SK-N-SH (cell line): ENCODE measurements around the gene ARHGAP10. TPM values are rescaled to one million over a fixed set of nuclear protein-coding genes. Genes with fewer than 3 reads are reported as not detected.

Experiments
- CTCF ChIA-PET: fragments of 300-600, 350-600 bp; formaldehyde crosslinking; extraction: SDS; loops from one replicate; lab custom pipeline; 2021; lab: Yijun Ruan, JAX
- POLR2A ChIA-PET: fragments of 350-600 bp; sonication (Branson Sonifier 250); formaldehyde crosslinking; extraction: SDS; loops from one replicate; lab custom pipeline; 2020; ENCODE audit warnings: antibody characterized with exemption, inconsistent platforms; lab: Yijun Ruan, JAX
- DNase-seq: peaks from one replicate; pipeline ENCODE4 v3.0.0; 2012
- H2AFZ ChIP-seq: fragments of 200-600 bp; sonication (generic); 2 replicates; pipeline ENCODE4 v1.8.1; 2016; ENCODE audit warnings: antibody characterized with exemption, mild to moderate bottlenecking, low read depth
- H3F3A ChIP-seq: fragments of 200-600 bp; sonication (generic); replicated peaks from 2 replicates; pipeline ENCODE3; 2016; ENCODE audit warnings: antibody characterized with exemption, mild to moderate bottlenecking; ENCODE audit not compliant: insufficient read depth
- H3K27ac ChIP-seq, 2 experiments: fragments of 200-500 bp in 1 of 2; fragments of 200-600 bp in 1 of 2; sonication (Bioruptor generic) in 1 of 2; sonication (generic), shearing (Covaris generic) in 1 of 2; 2 replicates each; pipeline versions ENCODE4 v1.5.1 to v1.6.1; 2014 to 2016; ENCODE audit warnings: low read depth in 2 of 2, inconsistent platforms in 1 of 2, low read length in 1 of 2, mild to moderate bottlenecking in 1 of 2, mixed read lengths in 1 of 2
- H3K27me3 ChIP-seq: fragments of 200-600 bp; sonication (generic), shearing (Covaris generic); 2 replicates; pipeline ENCODE4 v1.6.1; 2016; ENCODE audit warnings: mixed run types; ENCODE audit not compliant: insufficient read depth
- H3K36me3 ChIP-seq, 2 experiments: fragments of 200-500 bp in 1 of 2; fragments of 200-600 bp in 1 of 2; sonication (Bioruptor generic) in 1 of 2; sonication (generic) in 1 of 2; replicated peaks in 1 of 2; 2 replicates each; pipeline versions ENCODE3 to v1.5.1; 2014 to 2016; ENCODE audit warnings: low read length in 1 of 2, mild to moderate bottlenecking in 1 of 2; ENCODE audit not compliant: insufficient read depth in 2 of 2, control insufficient read depth in 1 of 2
- H3K4me1 ChIP-seq, 2 experiments: fragments of 200-500 bp in 1 of 2; fragments of 200-600 bp in 1 of 2; sonication (Bioruptor generic) in 1 of 2; sonication (generic), shearing (Covaris generic) in 1 of 2; 2 replicates each; pipeline versions ENCODE4 v1.5.1 to v1.6.1; 2014 to 2016; ENCODE audit warnings: low read depth in 1 of 2, low read length in 1 of 2, mixed run types in 1 of 2; ENCODE audit not compliant: insufficient read depth in 2 of 2, control insufficient read depth in 1 of 2
- H3K4me2 ChIP-seq: fragments of 200-600 bp; sonication (generic), shearing (Covaris generic); 2 replicates; pipeline ENCODE4 v1.6.1; 2017; ENCODE audit warnings: mixed run types
- H3K4me3 ChIP-seq, 2 experiments: fragments of 200-500 bp in 1 of 2; fragments of 200-600 bp in 1 of 2; sonication (Bioruptor generic) in 1 of 2; sonication (generic), shearing (Covaris generic) in 1 of 2; 2 replicates each; pipeline versions ENCODE4 v1.5.1 to v1.8.1; 2014 to 2016; ENCODE audit warnings: low read depth in 2 of 2, inconsistent platforms in 1 of 2, low read length in 1 of 2, mild to moderate bottlenecking in 1 of 2, mixed read lengths in 1 of 2, moderate library complexity in 1 of 2
- H3K79me2 ChIP-seq: fragments of 200-600 bp; sonication (generic); 2 replicates; pipeline ENCODE4 v1.8.1; 2017; ENCODE audit warnings: mild to moderate bottlenecking; ENCODE audit not compliant: insufficient read depth
- H3K9ac ChIP-seq: fragments of 200-600 bp; sonication (generic); 2 replicates; pipeline ENCODE4 v1.6.1; 2017; ENCODE audit warnings: mixed run types
- H3K9me2 ChIP-seq: fragments of 200-600 bp; sonication (generic); 2 replicates; pipeline ENCODE4 v1.6.1; 2017; ENCODE audit warnings: mixed run types
- H3K9me3 ChIP-seq: fragments of 200-600 bp; sonication (generic); 2 replicates; pipeline ENCODE4 v1.6.1; 2017; ENCODE audit warnings: mixed run types, mild to moderate bottlenecking, moderate library complexity
- H4K20me1 ChIP-seq: fragments of 200-600 bp; sonication (generic); 2 replicates; pipeline ENCODE4 v1.6.1; 2017; ENCODE audit warnings: mild to moderate bottlenecking, mixed run types; ENCODE audit not compliant: insufficient read depth
- FOXJ3 ChIP-seq: sonication (generic); formaldehyde crosslinking; IDR thresholded peaks from 2 replicates; pipeline ENCODE4 v1.5.1; 2020; ENCODE audit warnings: mild to moderate bottlenecking, missing genetic modification reagents
- JUND ChIP-seq: IDR thresholded peaks from 2 replicates; pipeline ENCODE4 v1.4.0; 2012
- NFIC ChIP-seq: IDR thresholded peaks from 2 replicates; pipeline ENCODE4 v1.4.0; 2012; ENCODE audit warnings: borderline replicate concordance
- NRF1 ChIP-seq: IDR thresholded peaks from 2 replicates; pipeline ENCODE4 v1.6.1; 2012; ENCODE audit warnings: low read depth, mild to moderate bottlenecking, low read length
- RXRA ChIP-seq: IDR thresholded peaks from 2 replicates; pipeline ENCODE4 v1.4.0; 2012; ENCODE audit warnings: low read depth, mild to moderate bottlenecking, borderline replicate concordance
- SIN3A ChIP-seq: IDR thresholded peaks from 2 replicates; pipeline ENCODE4 v1.6.1; 2012; ENCODE audit warnings: low read depth, mild to moderate bottlenecking, low read length, moderate library complexity, borderline replicate concordance
- TAF1 ChIP-seq: IDR thresholded peaks from 2 replicates; pipeline ENCODE4 v1.6.1; 2012; ENCODE audit warnings: low read depth, mild to moderate bottlenecking, low read length, moderate library complexity, borderline replicate concordance
- TEAD4 ChIP-seq: IDR thresholded peaks from 2 replicates; pipeline ENCODE4 v1.4.0; 2012; ENCODE audit warnings: mild to moderate bottlenecking, borderline replicate concordance; ENCODE audit not compliant: insufficient read depth
- WGBS: methylation state at CpG from one replicate; pipeline ENCODE4 v1.1.6; 2017; ENCODE audit warnings: low lambda C conversion rate; 5-methylcytosine and 5-hydroxymethylcytosine counted together
- polyA plus RNA-seq, 3 experiments: library from polyadenylated mRNA; depleted of rRNA; stranded (reverse); fragments of >200 nt; gene quantifications; 2 replicates each; pipeline ENCODE4 v1.2.3, GENCODE V29; 2012
- TF ChIP-seq, protein P1 (sequence below): IDR thresholded peaks from 2 replicates; pipeline ENCODE4 v1.4.0; 2012; ENCODE audit warnings: low read depth, borderline replicate concordance
- TF ChIP-seq, protein P2 (sequence below): IDR thresholded peaks from 2 replicates; pipeline ENCODE4 v1.4.0; 2012; ENCODE audit warnings: low read depth

ARHGAP10 gene
- polyA plus RNA-seq, 1 of the 3 experiments (the other 2 are of a cell fraction): 15.1 TPM

DNA sequence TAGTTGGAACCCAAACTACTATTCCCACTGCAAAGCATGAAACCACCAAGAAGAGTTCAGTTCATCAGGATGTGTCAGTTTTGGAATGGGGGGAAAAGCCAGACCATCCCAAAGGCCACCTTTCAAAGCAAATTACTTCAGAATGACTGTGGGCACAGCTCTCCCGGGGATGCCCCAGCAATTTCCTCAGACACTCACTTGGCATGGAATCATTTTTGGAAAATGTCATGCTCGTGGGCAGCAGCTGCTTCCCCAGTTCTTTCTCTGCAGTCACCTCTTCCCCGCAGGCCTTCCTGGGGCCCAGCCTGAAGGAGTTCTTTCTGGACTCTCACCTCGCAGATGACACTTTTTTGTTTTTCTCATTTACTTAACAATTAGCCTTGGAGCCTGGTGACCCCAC lies 360.0 kb downstream of the ARHGAP10 start:
- Histone ChIP-seq H4K20me1 (no peaks in the 10 kb centered on the region), H3K36me3 (no peaks in the 10 kb centered on the region), H3F3A (no peaks in the 10 kb centered on the region), H3K4me2 (no peak overlapping the region), H2AFZ (no peak overlapping the region), H3K9ac (no peak overlapping the region), H3K9me2 (no peaks in the 10 kb centered on the region), H3K4me1 (peaks cover 0 to 5% of the 10 kb centered on the region in 2 experiments; a peak in 1 of 4 replicates)
- POLR2A ChIA-PET: no interaction called here
- WGBS: 92% methylated on average over 4 of the region's 4 CpGs
- TF ChIP-seq TEAD4: no peak
- TF ChIP-seq, all 33 proteins: peak for 0
- Histone ChIP-seq H3K4me3 (no peak overlapping the region), H3K27ac (no peak overlapping the region), H3K27me3 (no peaks in the 10 kb centered on the region), H3K9me3 (no peaks in the 10 kb centered on the region), H3K79me2 (no peaks in the 10 kb centered on the region)
- no peak for DNase-seq
- CTCF ChIA-PET: interaction anchor here (0.7 to 1.9 kb wide), 3 partner anchors 10 to 24 kb away, joined by 3 to 5 read pairs (median 4); no protein-coding TSS in a partner anchor

DNA sequence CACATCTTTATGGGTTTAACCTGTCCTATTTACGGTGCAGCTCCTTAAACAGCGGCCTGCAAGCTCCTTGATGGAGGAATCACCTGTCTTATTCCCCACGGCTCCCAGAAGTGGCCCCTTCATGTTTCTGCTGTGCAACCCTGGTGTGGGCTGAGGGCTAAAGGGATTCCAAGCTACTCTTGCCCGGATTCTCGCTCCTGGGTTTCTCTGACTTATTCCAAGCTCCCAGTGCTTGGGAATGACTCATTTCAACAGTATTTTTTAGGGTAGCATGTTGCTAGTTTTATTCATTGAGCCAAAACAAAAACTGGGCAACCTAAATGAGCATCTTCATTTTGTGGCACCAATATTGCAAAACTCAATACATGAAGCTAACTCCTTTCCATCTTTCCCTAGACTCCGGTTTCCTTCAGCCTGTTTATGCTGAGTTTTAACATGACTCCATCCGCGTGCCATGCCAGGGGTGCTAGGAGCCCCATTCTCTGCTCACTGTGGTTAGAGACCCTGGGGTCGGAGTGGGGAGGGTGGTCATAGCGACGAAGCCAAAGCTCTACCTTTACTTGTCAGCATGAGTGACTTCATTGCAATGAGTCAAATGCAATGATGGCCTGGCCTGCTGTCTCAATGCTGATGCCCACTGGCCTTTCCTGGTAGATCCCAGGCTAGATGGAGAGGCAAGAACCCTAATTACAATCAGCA lies 360.6 kb downstream of the ARHGAP10 start:
- Histone ChIP-seq H3K27ac (no peak overlapping the region), H3K4me3 (no peak overlapping the region), H3K9me3 (no peaks in the 10 kb centered on the region), H3K36me3 (no peaks in the 10 kb centered on the region), H3F3A (no peaks in the 10 kb centered on the region), H2AFZ (no peak overlapping the region), H3K27me3 (no peaks in the 10 kb centered on the region), H3K4me2 (no peak overlapping the region), H3K4me1 (peaks cover 0 to 5% of the 10 kb centered on the region in 2 experiments; a peak in 1 of 4 replicates), H3K79me2 (no peaks in the 10 kb centered on the region), H3K9me2 (no peaks in the 10 kb centered on the region), H3K9ac (no peak overlapping the region), H4K20me1 (no peaks in the 10 kb centered on the region)
- no peak for DNase-seq
- 91% methylated on average over 10 of the region's 11 CpGs for WGBS
- ChIA-PET CTCF (interaction anchor here (0.7 to 1.9 kb wide), 3 partner anchors 9 to 24 kb away, joined by 3 to 5 read pairs (median 4); no protein-coding TSS in a partner anchor), POLR2A (no interaction called here)
- no peak for TF ChIP-seq TAF1
- TF ChIP-seq, protein P1, sequence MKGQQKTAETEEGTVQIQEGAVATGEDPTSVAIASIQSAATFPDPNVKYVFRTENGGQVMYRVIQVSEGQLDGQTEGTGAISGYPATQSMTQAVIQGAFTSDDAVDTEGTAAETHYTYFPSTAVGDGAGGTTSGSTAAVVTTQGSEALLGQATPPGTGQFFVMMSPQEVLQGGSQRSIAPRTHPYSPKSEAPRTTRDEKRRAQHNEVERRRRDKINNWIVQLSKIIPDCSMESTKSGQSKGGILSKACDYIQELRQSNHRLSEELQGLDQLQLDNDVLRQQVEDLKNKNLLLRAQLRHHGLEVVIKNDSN: no peak
- TF ChIP-seq, protein P2, sequence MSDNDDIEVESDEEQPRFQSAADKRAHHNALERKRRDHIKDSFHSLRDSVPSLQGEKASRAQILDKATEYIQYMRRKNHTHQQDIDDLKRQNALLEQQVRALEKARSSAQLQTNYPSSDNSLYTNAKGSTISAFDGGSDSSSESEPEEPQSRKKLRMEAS: no peak
- no peak for TF ChIP-seq TEAD4
- no peak for TF ChIP-seq SIN3A
- no peak for TF ChIP-seq NRF1
- TF ChIP-seq NFIC: no peak
- no peak for TF ChIP-seq FOXJ3 (CRISPR knock-in tag)

DNA sequence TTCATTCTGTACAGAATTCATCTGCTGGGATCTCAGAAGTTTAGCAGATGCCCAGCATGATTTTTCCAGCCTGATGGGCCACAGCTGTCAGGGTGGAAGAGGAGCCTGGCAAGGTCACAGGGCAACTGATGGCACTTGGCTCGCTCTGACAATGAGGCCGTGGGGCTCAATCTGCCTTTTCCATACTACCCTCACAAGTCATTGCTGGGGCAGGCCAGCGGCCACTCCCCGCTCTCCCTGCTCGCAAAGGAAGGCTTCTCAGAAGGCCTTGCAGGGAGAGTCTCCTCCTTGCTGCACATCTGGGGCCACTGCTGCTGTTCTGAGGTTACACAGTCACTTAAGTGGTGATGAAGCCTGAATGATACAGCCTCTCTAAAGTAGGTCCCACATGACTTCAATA lies 361.2 kb downstream of the ARHGAP10 start:
- Histone ChIP-seq H3K27me3 (no peaks in the 10 kb centered on the region), H3F3A (no peaks in the 10 kb centered on the region)
- POLR2A ChIA-PET: no interaction called here

More for the DNA sequence above, 361.2 kb downstream of the ARHGAP10 start:
- Histone ChIP-seq H3K79me2 (no peaks in the 10 kb centered on the region), H3K9me2 (no peaks in the 10 kb centered on the region), H3K27ac (no peak overlapping the region), H4K20me1 (no peaks in the 10 kb centered on the region), H3K4me2 (no peak overlapping the region), H2AFZ (no peak overlapping the region), H3K9me3 (no peaks in the 10 kb centered on the region), H3K4me1 (peaks cover 0 to 5% of the 10 kb centered on the region in 2 experiments; a peak in 1 of 4 replicates), H3K36me3 (no peaks in the 10 kb centered on the region), H3K4me3 (no peak overlapping the region), H3K9ac (no peak overlapping the region)
- TF ChIP-seq RXRA: no peak
- no peak for TF ChIP-seq JUND
- DNase-seq: no peak
- CTCF ChIA-PET: interaction anchor here (1.9 kb wide), 1 partner anchor 11 kb away, joined by 5 read pairs; no protein-coding TSS in a partner anchor
- WGBS: 100% methylated on average over 2 of the region's 5 CpGs
